Colon (tissue), 2 donors: ENCODE data around the gene NVL.

ENCODE experiments used
- FAIRE-seq: peaks from 2 replicates; lab custom pipeline; 2012; peaks lifted over from hg19 to GRCh38; lab: Jason Lieb, UNC
- donor health status: control.
- donor health status: control.

NVL gene

GRCh38 chr1:224193319-224193966 lies 136.5 kb downstream of the NVL start:
- no peak for FAIRE-seq

GRCh38 chr1:224192082-224192788 lies 137.7 kb downstream of the NVL start:
- FAIRE-seq: no peak

- no peak for FAIRE-seq
Measured at GRCh38 chr1:224189561-224189960, 140.4 kb downstream of the NVL start.

- no peak for FAIRE-seq
Measured at GRCh38 chr1:224188286-224188685, 141.7 kb downstream of the NVL start.

- no peak for FAIRE-seq
Measured at GRCh38 chr1:224185208-224185607, 144.8 kb downstream of the NVL start.

GRCh38 chr1:224183591-224184312 lies 146.2 kb downstream of the NVL start:
- FAIRE-seq: no peak

- no peak for FAIRE-seq
Measured at GRCh38 chr1:224182866-224183590, 146.9 kb downstream of the NVL start, which contains the start of gene DEGS1. Gene DEGS1 (plus strand): TSS chr1:224183240. CDS start chr1:224183337, 97 bp downstream.

GRCh38 chr1:224182057-224182865 lies 147.7 kb downstream of the NVL start:
- FAIRE-seq: no peak

GRCh38 chr1:224181453-224181810 lies 148.5 kb downstream of the NVL start:
- no peak for FAIRE-seq

GRCh38 chr1:224180783-224181452 lies 149.1 kb downstream of the NVL start:
- no peak for FAIRE-seq

- no peak for FAIRE-seq
Measured at GRCh38 chr1:224178894-224179293, 151.1 kb downstream of the NVL start.

- FAIRE-seq: no peak
Measured at GRCh38 chr1:224177356-224177999, 152.5 kb downstream of the NVL start.
